ENCODE measurements around the gene IGF1.

- TF ChIP-seq EZH2phosphoT487 (IDR thresholded peaks at IDR 0.05; ENCODE audit: borderline replicate concordance, low read depth) (no peak), TCF12 (IDR thresholded peaks at IDR 0.05) (no peak), EP300 (IDR thresholded peaks at IDR 0.05; ENCODE audit: borderline replicate concordance in 1 of 2, low read depth in 1 of 2, low read length in 1 of 2) (no peak), GABPA (IDR thresholded peaks at IDR 0.05; ENCODE audit: low read depth) (no peak), POLR2AphosphoS5 (IDR thresholded peaks at IDR 0.05; ENCODE audit: low read depth, low read length) (no peak), RAD21 (IDR thresholded peaks at IDR 0.05; ENCODE audit: low read length) (no peak)
- TF ChIP-seq, protein P1, sequence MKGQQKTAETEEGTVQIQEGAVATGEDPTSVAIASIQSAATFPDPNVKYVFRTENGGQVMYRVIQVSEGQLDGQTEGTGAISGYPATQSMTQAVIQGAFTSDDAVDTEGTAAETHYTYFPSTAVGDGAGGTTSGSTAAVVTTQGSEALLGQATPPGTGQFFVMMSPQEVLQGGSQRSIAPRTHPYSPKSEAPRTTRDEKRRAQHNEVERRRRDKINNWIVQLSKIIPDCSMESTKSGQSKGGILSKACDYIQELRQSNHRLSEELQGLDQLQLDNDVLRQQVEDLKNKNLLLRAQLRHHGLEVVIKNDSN (IDR thresholded peaks at IDR 0.05; ENCODE audit: borderline replicate concordance, low read depth) = no peak
- TF ChIP-seq, protein P2, sequence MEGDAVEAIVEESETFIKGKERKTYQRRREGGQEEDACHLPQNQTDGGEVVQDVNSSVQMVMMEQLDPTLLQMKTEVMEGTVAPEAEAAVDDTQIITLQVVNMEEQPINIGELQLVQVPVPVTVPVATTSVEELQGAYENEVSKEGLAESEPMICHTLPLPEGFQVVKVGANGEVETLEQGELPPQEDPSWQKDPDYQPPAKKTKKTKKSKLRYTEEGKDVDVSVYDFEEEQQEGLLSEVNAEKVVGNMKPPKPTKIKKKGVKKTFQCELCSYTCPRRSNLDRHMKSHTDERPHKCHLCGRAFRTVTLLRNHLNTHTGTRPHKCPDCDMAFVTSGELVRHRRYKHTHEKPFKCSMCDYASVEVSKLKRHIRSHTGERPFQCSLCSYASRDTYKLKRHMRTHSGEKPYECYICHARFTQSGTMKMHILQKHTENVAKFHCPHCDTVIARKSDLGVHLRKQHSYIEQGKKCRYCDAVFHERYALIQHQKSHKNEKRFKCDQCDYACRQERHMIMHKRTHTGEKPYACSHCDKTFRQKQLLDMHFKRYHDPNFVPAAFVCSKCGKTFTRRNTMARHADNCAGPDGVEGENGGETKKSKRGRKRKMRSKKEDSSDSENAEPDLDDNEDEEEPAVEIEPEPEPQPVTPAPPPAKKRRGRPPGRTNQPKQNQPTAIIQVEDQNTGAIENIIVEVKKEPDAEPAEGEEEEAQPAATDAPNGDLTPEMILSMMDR (IDR thresholded peaks at IDR 0.05) = no peak
- TF ChIP-seq, protein P3, sequence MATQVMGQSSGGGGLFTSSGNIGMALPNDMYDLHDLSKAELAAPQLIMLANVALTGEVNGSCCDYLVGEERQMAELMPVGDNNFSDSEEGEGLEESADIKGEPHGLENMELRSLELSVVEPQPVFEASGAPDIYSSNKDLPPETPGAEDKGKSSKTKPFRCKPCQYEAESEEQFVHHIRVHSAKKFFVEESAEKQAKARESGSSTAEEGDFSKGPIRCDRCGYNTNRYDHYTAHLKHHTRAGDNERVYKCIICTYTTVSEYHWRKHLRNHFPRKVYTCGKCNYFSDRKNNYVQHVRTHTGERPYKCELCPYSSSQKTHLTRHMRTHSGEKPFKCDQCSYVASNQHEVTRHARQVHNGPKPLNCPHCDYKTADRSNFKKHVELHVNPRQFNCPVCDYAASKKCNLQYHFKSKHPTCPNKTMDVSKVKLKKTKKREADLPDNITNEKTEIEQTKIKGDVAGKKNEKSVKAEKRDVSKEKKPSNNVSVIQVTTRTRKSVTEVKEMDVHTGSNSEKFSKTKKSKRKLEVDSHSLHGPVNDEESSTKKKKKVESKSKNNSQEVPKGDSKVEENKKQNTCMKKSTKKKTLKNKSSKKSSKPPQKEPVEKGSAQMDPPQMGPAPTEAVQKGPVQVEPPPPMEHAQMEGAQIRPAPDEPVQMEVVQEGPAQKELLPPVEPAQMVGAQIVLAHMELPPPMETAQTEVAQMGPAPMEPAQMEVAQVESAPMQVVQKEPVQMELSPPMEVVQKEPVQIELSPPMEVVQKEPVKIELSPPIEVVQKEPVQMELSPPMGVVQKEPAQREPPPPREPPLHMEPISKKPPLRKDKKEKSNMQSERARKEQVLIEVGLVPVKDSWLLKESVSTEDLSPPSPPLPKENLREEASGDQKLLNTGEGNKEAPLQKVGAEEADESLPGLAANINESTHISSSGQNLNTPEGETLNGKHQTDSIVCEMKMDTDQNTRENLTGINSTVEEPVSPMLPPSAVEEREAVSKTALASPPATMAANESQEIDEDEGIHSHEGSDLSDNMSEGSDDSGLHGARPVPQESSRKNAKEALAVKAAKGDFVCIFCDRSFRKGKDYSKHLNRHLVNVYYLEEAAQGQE (IDR thresholded peaks at IDR 0.05; ENCODE audit: low read depth, low read length) = no peak
- TF ChIP-seq, protein P4, sequence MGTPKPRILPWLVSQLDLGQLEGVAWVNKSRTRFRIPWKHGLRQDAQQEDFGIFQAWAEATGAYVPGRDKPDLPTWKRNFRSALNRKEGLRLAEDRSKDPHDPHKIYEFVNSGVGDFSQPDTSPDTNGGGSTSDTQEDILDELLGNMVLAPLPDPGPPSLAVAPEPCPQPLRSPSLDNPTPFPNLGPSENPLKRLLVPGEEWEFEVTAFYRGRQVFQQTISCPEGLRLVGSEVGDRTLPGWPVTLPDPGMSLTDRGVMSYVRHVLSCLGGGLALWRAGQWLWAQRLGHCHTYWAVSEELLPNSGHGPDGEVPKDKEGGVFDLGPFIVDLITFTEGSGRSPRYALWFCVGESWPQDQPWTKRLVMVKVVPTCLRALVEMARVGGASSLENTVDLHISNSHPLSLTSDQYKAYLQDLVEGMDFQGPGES (IDR thresholded peaks at IDR 0.05; ENCODE audit: low read depth, low read length) = no peak
Measured at GRCh38 chr12:102478405-102479098, 1.8 kb downstream of the IGF1 start.

Measured in SK-N-SH (cell line).